Measurements from ENCODE around the gene GPT2.
A peak's percentile ranks its signal among the peaks of the same experiment; 100 is the strongest.

The GPT2 gene

DNA sequence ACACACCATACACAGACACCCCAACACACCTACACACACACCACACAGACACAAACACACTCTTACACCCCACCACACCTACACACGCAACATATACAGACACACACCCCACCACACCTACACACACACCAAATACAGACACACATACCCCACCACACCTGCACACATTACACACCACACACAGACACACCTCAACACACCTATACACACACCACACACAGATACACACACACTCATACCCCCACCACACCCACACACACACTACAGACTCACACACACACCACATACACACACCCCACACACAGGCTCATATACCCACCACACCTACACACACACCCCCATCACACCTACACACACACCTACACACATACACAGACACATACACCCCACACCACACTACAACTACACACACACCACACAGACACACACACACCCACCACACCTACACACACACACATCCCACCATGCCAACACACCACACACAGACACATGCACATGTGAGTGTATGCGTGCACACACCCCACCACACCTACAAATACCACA, 31.4 kb downstream of the GPT2 start:
- no peak overlapping the region for H3K27ac Mint-ChIP-seq
- H3K4me3 Mint-ChIP-seq, result no peak overlapping the region
- H3K36me3 Mint-ChIP-seq (ENCODE audit: low read depth), result no peaks in the 10 kb centered on the region
- H3K9me3 Mint-ChIP-seq, result no peaks in the 10 kb centered on the region
- intact Hi-C loops (cut with micrococcal nuclease), result no loop called here
- peaks cover 26% of the 10 kb centered on the region for H3K4me1 Mint-ChIP-seq (ENCODE audit: low read depth)
- no peaks in the 10 kb centered on the region for H3K27me3 Mint-ChIP-seq

DNA sequence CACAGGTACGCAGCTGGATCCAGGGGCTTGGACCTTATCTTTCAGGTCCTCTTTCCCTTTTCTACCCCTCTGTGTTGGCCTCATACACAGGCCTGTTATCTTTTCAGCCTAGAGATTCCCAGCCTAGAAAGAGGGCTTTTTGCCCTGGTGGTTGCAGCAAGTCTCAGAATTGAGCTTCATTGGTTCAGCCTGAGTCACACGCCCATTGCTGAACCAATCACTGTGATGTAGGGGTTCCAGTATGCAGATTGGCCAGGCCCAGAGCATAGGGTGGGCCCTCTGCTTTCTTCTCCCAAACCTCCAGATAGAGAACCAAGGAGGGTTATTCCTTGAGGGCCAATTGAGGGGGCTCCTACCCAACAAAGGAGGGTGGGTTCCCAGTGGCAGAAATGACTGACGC, 32.8 kb downstream of the GPT2 start:
- intact Hi-C loops (cut with micrococcal nuclease), result no loop called here
- Mint-ChIP-seq H3K4me3 (no peak overlapping the region), H3K36me3 (ENCODE audit: low read depth) (no peaks in the 10 kb centered on the region), H3K27me3 (no peaks in the 10 kb centered on the region), H3K27ac (no peak overlapping the region), H3K9me3 (no peaks in the 10 kb centered on the region), H3K4me1 (ENCODE audit: low read depth) (peaks cover 26% of the 10 kb centered on the region)

DNA sequence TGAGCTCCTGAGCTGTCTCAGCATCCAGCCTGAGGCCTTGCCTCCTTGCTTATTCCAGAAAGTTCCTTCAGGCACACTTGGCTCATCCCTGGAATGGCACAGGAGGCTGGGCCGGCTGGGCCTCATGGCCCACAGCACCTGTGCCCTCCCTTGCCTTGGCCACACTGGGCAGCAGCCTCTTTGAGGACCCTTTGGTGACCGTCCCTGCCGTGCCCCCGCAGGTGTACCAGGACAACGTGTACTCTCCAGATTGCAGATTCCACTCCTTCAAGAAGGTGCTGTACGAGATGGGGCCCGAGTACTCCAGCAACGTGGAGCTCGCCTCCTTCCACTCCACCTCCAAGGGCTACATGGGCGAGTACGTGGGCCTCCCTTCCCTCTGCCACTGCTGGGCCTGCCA, 34.2 kb downstream of the GPT2 start:
- intact Hi-C loops (cut with micrococcal nuclease), result no loop called here
- H3K9me3 Mint-ChIP-seq, result no peaks in the 10 kb centered on the region
- H3K36me3 Mint-ChIP-seq (ENCODE audit: low read depth), result peaks cover 7% of the 10 kb centered on the region
- no peak overlapping the region for H3K4me3 Mint-ChIP-seq
- peaks cover 31% of the 10 kb centered on the region for H3K4me1 Mint-ChIP-seq (ENCODE audit: low read depth)
- no peak overlapping the region for H3K27ac Mint-ChIP-seq
- no peaks in the 10 kb centered on the region for H3K27me3 Mint-ChIP-seq

DNA sequence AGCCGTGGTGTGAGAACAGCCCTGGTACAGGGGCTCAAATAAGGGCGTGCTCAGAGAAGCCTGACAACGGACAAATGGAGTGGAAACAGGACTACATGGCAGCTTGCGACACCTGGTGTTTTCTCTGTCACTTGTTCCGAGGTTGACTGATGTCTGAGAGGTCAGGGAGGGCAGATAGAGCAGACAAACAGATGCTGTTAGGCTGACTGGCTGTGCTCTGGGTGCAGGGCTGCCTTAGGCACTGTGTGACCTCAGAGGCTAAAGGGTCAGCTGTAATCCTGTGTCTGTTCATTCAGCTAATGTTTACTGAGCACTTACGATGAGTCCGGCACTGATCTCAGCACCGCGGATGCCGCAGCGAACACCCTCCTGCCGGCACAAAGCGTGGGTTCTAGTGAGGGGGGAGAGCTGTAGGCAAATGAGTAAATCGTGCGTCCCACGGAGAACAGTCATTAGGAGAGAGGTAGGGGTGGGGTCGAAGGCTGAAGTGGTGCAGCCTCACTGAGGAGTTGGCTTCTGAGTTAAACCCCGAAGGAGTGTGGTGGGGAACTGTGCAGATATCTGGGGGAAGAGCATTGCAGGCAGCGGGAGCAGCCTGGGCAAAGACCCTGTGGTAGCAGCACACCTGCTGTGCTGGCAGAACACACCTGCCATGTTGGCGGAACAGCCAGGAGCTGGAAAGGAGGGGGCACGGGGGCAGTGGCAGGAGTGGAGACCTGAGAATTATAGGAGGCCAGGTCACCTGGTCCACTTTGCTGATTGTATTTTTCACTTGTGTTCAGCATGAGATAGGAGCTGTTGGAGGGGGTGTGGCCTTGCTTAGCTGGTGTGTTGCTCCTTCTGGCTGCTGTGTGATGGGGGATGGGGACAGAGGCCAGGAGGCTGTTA, 35.0 kb downstream of the GPT2 start:
- H3K4me3 Mint-ChIP-seq, result no peak overlapping the region
- H3K9me3 Mint-ChIP-seq, result no peaks in the 10 kb centered on the region
- peak overlapping the region; percentile 21 for H3K27ac Mint-ChIP-seq
- intact Hi-C loops (cut with micrococcal nuclease), result no loop called here
- H3K27me3 Mint-ChIP-seq, result no peaks in the 10 kb centered on the region
- H3K36me3 Mint-ChIP-seq (ENCODE audit: low read depth), result peaks cover 12% of the 10 kb centered on the region
- H3K4me1 Mint-ChIP-seq (ENCODE audit: low read depth), result peaks cover 31% of the 10 kb centered on the region

DNA sequence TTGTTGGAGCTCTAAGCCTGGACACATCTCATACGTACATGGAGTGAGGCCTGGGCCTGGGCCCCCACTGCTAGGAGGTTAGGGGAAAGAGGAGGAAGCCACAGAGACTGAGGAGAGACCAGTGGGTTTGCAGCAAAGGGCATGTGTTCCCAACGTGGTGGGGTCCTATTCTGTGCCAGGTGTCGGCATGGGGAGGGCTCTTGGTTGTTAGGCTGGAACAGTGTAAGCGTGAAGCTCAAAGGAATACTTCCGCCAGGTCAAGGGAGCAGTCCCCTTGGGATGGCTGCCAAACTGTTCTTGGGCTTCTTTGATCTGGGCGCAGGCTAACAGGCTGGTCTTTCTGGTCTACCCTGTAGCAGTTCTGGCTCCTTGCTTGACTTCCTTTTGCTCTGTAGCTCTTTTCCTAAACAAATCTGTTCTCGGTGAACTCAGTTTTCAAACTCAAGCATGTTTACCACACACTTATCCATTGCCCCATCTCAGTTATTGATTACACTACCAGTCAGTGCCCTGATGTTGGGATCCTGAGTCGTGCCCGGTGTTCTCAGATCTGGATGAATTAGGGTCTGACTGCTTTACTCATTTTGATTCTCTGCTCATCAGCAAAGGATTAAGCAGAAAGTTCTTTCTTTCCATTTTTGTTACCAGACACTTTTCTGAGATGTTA, 36.4 kb downstream of the GPT2 start:
- Mint-ChIP-seq H3K4me3 (no peak overlapping the region), H3K27ac (no peak overlapping the region), H3K4me1 (ENCODE audit: low read depth) (peaks cover 30% of the 10 kb centered on the region), H3K9me3 (no peaks in the 10 kb centered on the region), H3K36me3 (ENCODE audit: low read depth) (peaks cover 12% of the 10 kb centered on the region), H3K27me3 (no peaks in the 10 kb centered on the region)
- intact Hi-C loops (cut with micrococcal nuclease), result no loop called here

DNA sequence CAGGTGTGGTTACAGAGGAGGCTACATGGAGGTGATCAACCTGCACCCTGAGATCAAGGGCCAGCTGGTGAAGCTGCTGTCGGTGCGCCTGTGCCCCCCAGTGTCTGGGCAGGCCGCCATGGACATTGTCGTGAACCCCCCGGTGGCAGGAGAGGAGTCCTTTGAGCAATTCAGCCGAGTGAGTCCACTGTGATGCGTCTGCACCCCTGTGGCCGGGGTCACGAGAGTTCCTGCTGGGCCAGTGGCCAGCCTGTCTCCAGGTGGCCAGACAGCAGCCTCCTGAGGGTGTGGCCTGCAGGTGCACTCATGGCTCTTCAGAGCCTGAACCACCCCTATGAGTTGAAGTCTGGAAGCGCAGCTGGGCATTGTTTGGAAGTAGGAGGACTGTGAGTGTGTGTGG, 38.1 kb downstream of the GPT2 start:
- peaks cover 12% of the 10 kb centered on the region for H3K36me3 Mint-ChIP-seq (ENCODE audit: low read depth)
- H3K27ac Mint-ChIP-seq, result no peak overlapping the region
- H3K27me3 Mint-ChIP-seq, result no peaks in the 10 kb centered on the region
- H3K4me3 Mint-ChIP-seq, result no peak overlapping the region
- H3K4me1 Mint-ChIP-seq (ENCODE audit: low read depth), result peaks cover 24% of the 10 kb centered on the region
- no peaks in the 10 kb centered on the region for H3K9me3 Mint-ChIP-seq
- intact Hi-C loops (cut with micrococcal nuclease), result no loop called here

DNA sequence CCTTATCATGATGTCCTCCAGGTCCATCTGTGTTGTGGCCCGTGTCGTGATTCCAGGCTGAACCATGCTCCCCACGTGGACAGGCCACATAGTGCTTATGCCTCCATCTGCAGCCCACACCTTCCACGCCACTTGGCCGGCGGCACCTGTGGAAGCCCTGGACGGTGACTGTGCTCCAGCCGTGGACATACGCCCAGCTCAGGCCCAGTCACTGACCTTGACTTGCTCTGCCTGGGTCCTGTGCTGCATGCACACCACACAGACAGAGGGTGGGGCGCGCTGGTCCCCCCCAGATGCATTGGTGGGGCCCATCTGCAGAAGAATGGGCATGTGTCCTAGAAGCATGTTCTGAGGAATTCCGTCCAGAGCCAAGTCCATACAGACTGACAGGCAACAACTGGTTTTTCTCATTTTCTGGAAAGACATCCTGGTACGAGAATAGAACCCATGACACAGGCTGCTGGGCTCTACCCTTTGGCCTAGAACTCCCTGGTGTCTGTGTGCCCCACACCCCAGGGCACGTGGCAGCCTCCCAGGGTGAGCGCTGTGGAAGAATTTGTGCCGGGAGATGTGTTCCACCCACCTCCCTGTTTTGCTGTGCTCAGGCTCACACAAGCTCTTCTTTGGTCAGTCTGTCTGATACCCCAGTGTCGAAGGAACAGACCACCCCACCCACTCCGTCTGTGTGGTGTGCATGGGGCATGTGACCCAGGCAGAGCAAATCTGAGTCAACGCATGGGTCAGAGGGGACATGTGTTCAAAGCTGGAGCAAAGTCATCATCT, 39.5 kb downstream of the GPT2 start:
- Mint-ChIP-seq H3K36me3 (ENCODE audit: low read depth) (peaks cover 12% of the 10 kb centered on the region), H3K27me3 (no peaks in the 10 kb centered on the region), H3K27ac (no peak overlapping the region), H3K9me3 (no peaks in the 10 kb centered on the region), H3K4me3 (no peak overlapping the region), H3K4me1 (ENCODE audit: low read depth) (peaks cover 14% of the 10 kb centered on the region)
- intact Hi-C loops (cut with micrococcal nuclease), result no loop called here

DNA sequence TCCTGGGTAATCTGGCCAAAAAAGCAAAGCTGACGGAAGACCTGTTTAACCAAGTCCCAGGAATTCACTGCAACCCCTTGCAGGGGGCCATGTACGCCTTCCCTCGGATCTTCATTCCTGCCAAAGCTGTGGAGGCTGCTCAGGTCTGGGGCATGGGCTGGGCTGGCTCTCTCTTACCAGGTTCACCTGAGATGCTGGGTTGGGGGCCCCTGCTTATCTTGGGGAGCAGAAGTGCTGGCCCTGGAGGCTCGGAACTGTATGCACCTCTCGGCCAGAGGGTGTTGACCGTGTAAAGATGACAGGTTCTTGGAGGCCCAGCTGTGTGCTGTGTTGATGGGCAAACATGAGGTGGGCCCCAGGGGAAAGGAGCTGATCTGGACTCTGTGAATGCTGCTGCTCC, 40.2 kb downstream of the GPT2 start:
- Mint-ChIP-seq H3K9me3 (no peaks in the 10 kb centered on the region), H3K4me3 (no peak overlapping the region), H3K4me1 (ENCODE audit: low read depth) (peaks cover 8% of the 10 kb centered on the region), H3K36me3 (ENCODE audit: low read depth) (peaks cover 12% of the 10 kb centered on the region), H3K27ac (no peak overlapping the region), H3K27me3 (no peaks in the 10 kb centered on the region)
- intact Hi-C loops (cut with micrococcal nuclease), result no loop called here

DNA sequence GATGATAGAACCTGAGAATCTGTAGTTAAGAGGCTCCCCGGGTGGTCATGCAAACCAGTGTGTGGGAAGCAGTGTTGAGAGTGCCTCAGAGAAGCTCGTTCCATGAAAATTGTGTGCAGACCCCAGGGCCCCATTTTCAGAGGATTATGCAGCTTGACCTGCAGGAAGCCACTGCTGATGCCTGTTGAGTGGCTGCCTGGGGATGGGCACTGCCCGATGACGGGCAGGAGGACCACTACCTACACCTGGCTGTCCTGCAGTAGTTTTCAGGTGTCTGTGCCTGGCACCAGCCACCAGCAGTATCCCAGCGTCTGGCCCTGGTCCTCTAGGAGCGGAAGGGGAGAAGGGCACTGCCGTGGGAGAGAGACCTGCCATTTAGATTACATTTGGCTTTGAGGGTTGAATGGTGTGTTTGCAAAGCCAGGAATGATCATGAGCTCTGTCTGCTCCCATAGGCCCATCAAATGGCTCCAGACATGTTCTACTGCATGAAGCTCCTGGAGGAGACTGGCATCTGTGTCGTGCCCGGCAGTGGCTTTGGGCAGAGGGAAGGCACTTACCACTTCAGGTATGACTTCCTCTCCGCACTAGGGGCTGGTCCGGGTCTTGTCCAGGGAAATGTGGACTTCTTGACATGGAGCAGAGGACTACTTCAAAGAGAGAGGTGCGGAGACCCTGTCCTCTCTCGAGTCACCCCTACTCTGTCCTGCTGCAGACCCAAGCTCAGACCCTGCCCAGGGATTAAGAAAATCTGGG, 42.5 kb downstream of the GPT2 start:
- Mint-ChIP-seq H3K9me3 (no peaks in the 10 kb centered on the region), H3K36me3 (ENCODE audit: low read depth) (peaks cover 12% of the 10 kb centered on the region), H3K27ac (no peak overlapping the region), H3K4me3 (no peak overlapping the region), H3K4me1 (ENCODE audit: low read depth) (peaks cover 10% of the 10 kb centered on the region), H3K27me3 (no peaks in the 10 kb centered on the region)
- intact Hi-C loops (cut with micrococcal nuclease), result no loop called here

DNA sequence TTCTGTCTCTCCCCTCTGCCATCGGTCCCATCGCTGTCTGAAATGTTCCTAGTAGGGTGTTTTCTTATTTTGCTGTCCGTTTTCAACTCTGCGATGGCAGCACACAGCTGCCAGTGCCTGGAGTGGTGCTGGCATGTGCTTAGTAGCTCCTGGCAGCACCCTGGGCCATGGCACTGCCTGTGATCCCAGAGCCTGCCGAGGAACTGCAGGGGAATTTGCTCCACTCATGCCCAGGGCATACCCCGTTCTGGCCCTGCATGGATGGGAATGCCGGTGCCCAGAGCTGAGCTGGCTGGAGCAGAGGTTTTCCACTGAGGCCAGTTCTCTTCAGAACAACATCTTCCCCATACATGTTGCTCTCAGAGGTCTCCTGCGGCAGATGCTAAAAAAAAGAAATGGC, 43.1 kb downstream of the GPT2 start:
- Mint-ChIP-seq H3K27ac (no peak overlapping the region), H3K4me1 (ENCODE audit: low read depth) (peaks cover 8% of the 10 kb centered on the region)
- intact Hi-C loops (cut with micrococcal nuclease), result no loop called here

DNA sequence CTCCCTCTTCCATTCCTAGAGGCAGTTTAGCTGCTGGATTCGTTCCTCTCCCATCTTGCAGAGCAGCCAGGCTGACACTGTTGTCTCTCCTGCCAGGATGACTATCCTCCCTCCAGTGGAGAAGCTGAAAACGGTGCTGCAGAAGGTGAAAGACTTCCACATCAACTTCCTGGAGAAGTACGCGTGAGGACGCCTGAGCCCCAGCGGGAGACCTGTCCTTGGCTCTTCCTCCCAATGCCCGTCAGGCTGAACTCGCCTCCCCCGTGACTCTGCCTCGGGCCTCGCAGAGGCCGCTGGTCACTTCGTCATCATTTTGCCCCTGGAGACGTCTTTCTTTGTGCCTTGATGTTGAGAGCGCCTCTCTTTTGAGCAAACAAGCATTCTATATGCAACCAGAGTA, 44.6 kb downstream of the GPT2 start:
- intact Hi-C loops (cut with micrococcal nuclease), result loop anchor here (1.0 kb wide), 1 partner anchor 75 kb away; no protein-coding TSS in a partner anchor
- Mint-ChIP-seq H3K4me3 (no peak overlapping the region), H3K9me3 (no peaks in the 10 kb centered on the region), H3K36me3 (ENCODE audit: low read depth) (peaks cover 1% of the 10 kb centered on the region), H3K27ac (no peak overlapping the region), H3K4me1 (ENCODE audit: low read depth) (peaks cover 11% of the 10 kb centered on the region), H3K27me3 (peaks cover 5% of the 10 kb centered on the region)

More for the DNA sequence above, 43.1 kb downstream of the GPT2 start:
- no peaks in the 10 kb centered on the region for H3K27me3 Mint-ChIP-seq
- H3K36me3 Mint-ChIP-seq (ENCODE audit: low read depth), result peaks cover 10% of the 10 kb centered on the region
- no peaks in the 10 kb centered on the region for H3K9me3 Mint-ChIP-seq
- no peak overlapping the region for H3K4me3 Mint-ChIP-seq

DNA sequence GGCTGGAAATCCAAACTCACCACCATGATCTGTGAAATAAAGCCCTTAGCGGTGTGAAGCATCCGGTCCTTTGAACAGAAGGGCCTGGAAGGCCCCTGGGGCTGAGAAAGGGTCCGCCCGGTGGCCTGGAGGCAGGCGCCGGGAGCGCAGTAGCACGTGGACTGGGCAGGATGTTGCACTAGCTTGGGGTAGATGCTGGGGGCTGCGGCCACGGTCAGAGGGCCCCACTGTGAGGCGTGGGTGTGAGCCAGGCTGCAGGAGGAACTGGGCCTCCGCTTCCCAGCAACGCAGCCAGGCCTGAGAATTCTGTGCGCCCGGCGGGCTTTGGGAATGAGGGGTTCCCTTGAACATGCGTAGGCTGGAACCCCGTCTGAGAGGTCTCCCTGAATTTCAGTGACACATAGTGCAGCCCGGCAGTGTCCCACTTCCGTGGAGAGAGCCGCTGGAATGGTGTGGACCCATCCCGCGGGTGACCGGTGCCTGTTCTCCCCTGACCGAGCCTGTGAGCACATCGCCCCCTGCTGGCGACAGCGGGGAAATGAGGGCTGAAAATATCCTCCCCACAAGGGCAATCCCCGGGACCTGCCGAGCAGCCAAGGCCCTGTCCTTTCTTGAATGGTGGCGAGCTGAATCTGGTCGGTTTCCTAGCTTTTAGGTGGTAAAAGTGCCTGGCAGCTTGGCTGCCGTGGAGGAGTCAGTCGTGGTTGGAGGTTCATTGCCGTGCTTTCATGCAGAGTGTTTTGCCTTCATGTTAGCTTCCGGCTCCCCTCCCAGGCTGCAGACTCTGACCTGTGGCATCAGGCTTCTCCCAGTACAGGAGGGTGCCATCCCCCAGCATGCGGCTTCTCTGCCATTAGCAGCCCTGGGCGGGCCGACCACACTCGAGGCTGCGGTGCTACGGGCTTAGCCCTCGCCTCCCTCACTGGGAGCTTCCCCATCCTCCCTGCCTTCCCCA, 45.5 kb downstream of the GPT2 start:
- H3K4me1 Mint-ChIP-seq (ENCODE audit: low read depth), result peaks cover 11% of the 10 kb centered on the region
- intact Hi-C loops (cut with micrococcal nuclease), result loop anchor here (1.0 kb wide), 1 partner anchor 75 kb away; no protein-coding TSS in a partner anchor
- H3K27ac Mint-ChIP-seq, result no peak overlapping the region
- no peaks in the 10 kb centered on the region for H3K9me3 Mint-ChIP-seq
- H3K4me3 Mint-ChIP-seq, result no peak overlapping the region
- H3K36me3 Mint-ChIP-seq (ENCODE audit: low read depth), result no peaks in the 10 kb centered on the region
- peaks cover 9% of the 10 kb centered on the region for H3K27me3 Mint-ChIP-seq
